ENCODE measurements around the gene SCP2D1. TPM values are rescaled to one million over a fixed set of nuclear protein-coding genes. Genes with fewer than 3 reads are reported as not detected.

SCP2D1 gene
- total and polyA plus RNA-seq, 8 donors, result not detected

DNA sequence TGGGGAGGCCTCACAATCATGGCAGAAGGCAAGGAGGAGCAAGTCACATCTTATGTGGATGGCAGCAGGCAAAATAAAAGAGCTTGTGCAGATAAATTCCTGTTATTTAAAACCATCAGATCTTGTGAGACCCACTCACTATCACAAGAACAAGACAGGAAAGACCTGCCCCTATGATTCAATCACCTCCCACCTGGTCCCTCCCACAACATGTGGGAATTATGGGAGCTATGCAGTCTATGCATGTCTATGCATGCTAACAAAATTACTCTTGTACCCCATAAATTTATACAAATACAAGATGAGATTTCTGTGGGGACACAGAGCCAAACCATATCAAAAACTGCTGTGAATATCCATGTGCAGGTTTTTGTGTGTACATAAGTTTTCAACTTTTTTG, 25.6 kb upstream of the SCP2D1 start:
- no peak for ATAC-seq
- no peak for DNase-seq
- H3K9me3 ChIP-seq, result no peaks in the 10 kb centered on the region
- peaks cover 0 to 20% of the 10 kb centered on the region in 2 donors for H3K27me3 ChIP-seq
- no peak overlapping the region for H3K4me3 ChIP-seq
- H3K4me1 ChIP-seq, result no peaks in the 10 kb centered on the region
- H3K36me3 ChIP-seq, result no peaks in the 10 kb centered on the region
- H3K27ac ChIP-seq, result no peak overlapping the region
- TF ChIP-seq, protein P1, sequence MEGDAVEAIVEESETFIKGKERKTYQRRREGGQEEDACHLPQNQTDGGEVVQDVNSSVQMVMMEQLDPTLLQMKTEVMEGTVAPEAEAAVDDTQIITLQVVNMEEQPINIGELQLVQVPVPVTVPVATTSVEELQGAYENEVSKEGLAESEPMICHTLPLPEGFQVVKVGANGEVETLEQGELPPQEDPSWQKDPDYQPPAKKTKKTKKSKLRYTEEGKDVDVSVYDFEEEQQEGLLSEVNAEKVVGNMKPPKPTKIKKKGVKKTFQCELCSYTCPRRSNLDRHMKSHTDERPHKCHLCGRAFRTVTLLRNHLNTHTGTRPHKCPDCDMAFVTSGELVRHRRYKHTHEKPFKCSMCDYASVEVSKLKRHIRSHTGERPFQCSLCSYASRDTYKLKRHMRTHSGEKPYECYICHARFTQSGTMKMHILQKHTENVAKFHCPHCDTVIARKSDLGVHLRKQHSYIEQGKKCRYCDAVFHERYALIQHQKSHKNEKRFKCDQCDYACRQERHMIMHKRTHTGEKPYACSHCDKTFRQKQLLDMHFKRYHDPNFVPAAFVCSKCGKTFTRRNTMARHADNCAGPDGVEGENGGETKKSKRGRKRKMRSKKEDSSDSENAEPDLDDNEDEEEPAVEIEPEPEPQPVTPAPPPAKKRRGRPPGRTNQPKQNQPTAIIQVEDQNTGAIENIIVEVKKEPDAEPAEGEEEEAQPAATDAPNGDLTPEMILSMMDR (IDR thresholded peaks at IDR 0.05), result no peak
- intact Hi-C loops (cut with DNase I), result no loop called here

DNA sequence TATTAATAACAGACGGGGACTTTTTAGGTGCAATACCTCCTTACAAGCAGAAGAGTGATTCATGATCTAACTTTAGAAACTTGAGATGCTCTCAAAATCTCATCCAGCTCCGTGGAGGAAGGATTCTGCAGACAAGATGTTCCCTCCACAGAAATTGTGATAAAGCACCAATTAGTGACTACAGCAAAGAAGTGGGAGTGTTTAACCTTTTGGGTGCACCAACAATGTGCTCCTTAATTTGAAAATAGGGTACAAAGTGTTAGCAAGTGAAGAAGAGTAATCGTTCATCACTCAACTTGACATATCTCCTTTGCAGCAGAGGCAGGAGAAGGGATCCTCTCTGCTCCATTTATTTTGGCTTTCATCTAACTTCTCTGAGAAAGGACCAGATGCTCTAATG, 22.8 kb upstream of the SCP2D1 start:
- ATAC-seq (no peak), DNase-seq (no peak)
- TF ChIP-seq, protein P1 (IDR thresholded peaks at IDR 0.05), result no peak
- Histone ChIP-seq H3K4me3 (no peak overlapping the region), H3K27me3 (peaks cover 0 to 20% of the 10 kb centered on the region in 2 donors), H3K9me3 (no peaks in the 10 kb centered on the region), H3K36me3 (no peaks in the 10 kb centered on the region), H3K27ac (no peak overlapping the region), H3K4me1 (peaks cover 0 to 10% of the 10 kb centered on the region in 2 donors)
- intact Hi-C loops (cut with DNase I), result no loop called here

DNA sequence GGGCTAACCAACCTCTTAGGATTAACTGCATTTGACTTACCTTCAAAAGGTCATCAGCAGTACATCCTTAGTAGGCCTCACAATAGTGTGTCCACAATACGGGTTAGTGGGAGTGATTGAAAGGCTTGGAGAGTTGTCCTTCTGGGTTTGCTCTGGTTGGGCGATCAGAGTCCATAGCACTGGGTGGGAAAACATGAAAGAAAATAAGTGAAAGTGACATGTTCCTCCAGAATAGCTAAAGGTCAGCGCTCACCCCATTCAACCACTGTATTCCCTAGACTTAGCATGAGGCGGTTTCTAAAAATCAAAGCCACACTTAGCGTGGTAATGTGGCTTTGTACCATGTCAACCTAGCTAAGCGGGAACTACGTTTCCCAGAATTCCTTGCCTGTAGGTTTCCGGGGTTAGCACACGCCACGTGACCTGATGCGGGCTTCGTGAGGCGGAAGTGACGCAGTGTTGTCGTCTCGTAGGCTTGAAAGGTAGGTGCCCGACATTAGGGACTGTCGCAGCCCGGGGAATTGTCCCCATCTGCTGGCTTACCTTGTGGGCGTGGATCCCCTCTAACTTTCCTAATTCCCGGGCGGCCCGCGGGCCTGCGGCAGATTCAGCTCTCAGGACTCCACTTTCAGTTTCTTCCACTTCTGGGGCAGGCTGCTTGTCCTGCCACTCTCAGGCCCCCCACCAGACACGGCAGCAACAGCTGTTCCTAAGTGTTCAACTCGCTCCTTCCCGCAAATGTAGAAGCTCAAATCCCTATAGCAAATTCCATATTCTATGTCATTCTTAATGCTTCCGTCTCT, 19.8 kb upstream of the SCP2D1 start:
- peaks cover 0 to 4% of the 10 kb centered on the region in 2 donors for H3K9me3 ChIP-seq
- peak; percentile 100 for ATAC-seq
- peaks cover 0 to 10% of the 10 kb centered on the region in 2 donors for H3K4me1 ChIP-seq
- H3K4me3 ChIP-seq, result peak overlapping the region; percentile 45 to 58
- intact Hi-C loops (cut with DNase I), result no loop called here
- H3K36me3 ChIP-seq, result no peaks in the 10 kb centered on the region
- peaks cover 0 to 20% of the 10 kb centered on the region in 2 donors for H3K27me3 ChIP-seq
- TF ChIP-seq, protein P1 (IDR thresholded peaks at IDR 0.05), result no peak
- peak overlapping the region; percentile 72 to 86 for H3K27ac ChIP-seq
- DNase-seq, result peak; percentile 87 to 95 (median 92)

DNA sequence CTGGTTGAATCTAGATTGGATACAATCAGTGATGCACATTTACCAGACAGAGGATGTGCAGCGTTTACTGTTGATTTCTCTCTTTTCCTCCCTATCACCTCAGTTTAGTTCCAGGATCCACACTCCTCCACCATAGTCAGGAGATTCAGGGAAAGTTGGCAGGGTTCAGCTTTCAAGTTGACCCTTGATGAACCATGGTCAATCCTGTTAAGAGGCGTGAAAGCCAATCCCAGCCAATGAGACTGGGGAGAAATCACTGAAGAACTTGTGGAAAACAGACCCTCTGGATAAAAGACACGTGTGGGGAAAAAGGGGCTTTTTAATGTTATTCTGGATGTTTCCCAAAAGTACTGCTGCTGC, 19.2 kb upstream of the SCP2D1 start:
- H3K27me3 ChIP-seq, result peaks cover 0 to 20% of the 10 kb centered on the region in 2 donors
- H3K4me1 ChIP-seq, result peaks cover 0 to 10% of the 10 kb centered on the region in 2 donors
- H3K9me3 ChIP-seq, result peaks cover 0 to 4% of the 10 kb centered on the region in 2 donors
- intact Hi-C loops (cut with DNase I), result no loop called here
- TF ChIP-seq, protein P1 (IDR thresholded peaks at IDR 0.05), result no peak
- H3K36me3 ChIP-seq, result no peaks in the 10 kb centered on the region
- DNase-seq, result no peak
- no peak for ATAC-seq
- peak overlapping the region; percentile 45 to 58 for H3K4me3 ChIP-seq
- peak overlapping the region; percentile 72 to 86 for H3K27ac ChIP-seq

DNA sequence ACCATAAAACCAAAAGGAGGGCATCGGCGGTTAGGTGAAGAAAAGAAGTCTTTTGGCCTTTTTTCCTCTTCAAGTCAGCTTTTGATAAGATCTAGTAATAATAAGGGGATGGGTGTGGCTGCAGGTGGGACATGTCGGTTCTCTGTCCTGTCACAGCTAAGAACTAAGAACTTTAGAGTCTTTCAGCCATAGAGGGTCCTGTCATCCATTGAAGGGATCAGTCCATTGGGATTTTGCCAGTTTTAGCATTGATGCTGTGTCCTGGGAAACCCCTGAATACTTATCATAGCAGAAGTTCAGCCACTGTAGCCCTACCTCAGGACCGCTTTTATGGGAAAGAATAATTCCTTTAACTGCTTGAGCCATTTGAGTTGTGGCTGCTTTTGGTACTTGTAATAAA, 18.2 kb upstream of the SCP2D1 start:
- no peak overlapping the region for H3K4me3 ChIP-seq
- peaks cover 0 to 10% of the 10 kb centered on the region in 2 donors for H3K4me1 ChIP-seq
- DNase-seq, result no peak
- no peak overlapping the region for H3K27ac ChIP-seq
- TF ChIP-seq, protein P1 (IDR thresholded peaks at IDR 0.05), result no peak
- H3K9me3 ChIP-seq, result peaks cover 0 to 4% of the 10 kb centered on the region in 2 donors
- intact Hi-C loops (cut with DNase I), result no loop called here
- no peak for ATAC-seq
- no peaks in the 10 kb centered on the region for H3K36me3 ChIP-seq
- H3K27me3 ChIP-seq, result peaks cover 0 to 14% of the 10 kb centered on the region in 2 donors

Measured in left lung (tissue), 10 donors.